H9 (cell line): Measurements from ENCODE around the gene HOXD4. TPM values are rescaled to one million over a fixed set of nuclear protein-coding genes. Genes with fewer than 3 reads are reported as not detected.

ENCODE experiments used
- DNase-seq: peaks from one replicate; pipeline ENCODE4 v3.0.0-alpha.2; 2017
- H2AFZ ChIP-seq: one replicate; pipeline ENCODE4 v1.6.1; 2013; ENCODE audit warnings: mild to moderate bottlenecking, low read length, control low read depth, moderate library complexity
- H2AK5ac ChIP-seq: 2 replicates; pipeline ENCODE4 v1.6.1; 2013; ENCODE audit warnings: low read length, control low read depth, mixed read lengths; ENCODE audit not compliant: insufficient read length
- H2BK120ac ChIP-seq: one replicate; pipeline ENCODE4 v1.6.1; 2013; ENCODE audit warnings: low read depth, mild to moderate bottlenecking, low read length, control low read depth, inconsistent platforms; ENCODE audit not compliant: poor library complexity, severe bottlenecking
- H2BK12ac ChIP-seq: 2 replicates; pipeline ENCODE4 v1.6.1; 2013; ENCODE audit warnings: low read length, control low read depth, mixed read lengths, low read depth; ENCODE audit not compliant: insufficient read length
- H2BK15ac ChIP-seq: 2 replicates; pipeline ENCODE4 v1.6.1; 2013; ENCODE audit warnings: low read depth, low read length, control low read depth
- H2BK20ac ChIP-seq: one replicate; pipeline ENCODE4 v1.6.1; 2013; ENCODE audit warnings: low read depth, mild to moderate bottlenecking, low read length, control low read depth, inconsistent platforms; ENCODE audit not compliant: poor library complexity, severe bottlenecking
- H2BK5ac ChIP-seq: 2 replicates; pipeline ENCODE4 v1.6.1; 2013; ENCODE audit warnings: low read length, control low read depth, mixed read lengths; ENCODE audit not compliant: insufficient read length
- H3K14ac ChIP-seq: 2 replicates; pipeline ENCODE4 v1.6.1; 2013; ENCODE audit warnings: low read length, control low read depth; ENCODE audit not compliant: insufficient read depth
- H3K18ac ChIP-seq: 2 replicates; pipeline ENCODE4 v1.6.1; 2013; ENCODE audit warnings: low read depth, mild to moderate bottlenecking, mixed read lengths, low read length, control low read depth; ENCODE audit not compliant: insufficient read length
- H3K23ac ChIP-seq: 2 replicates; pipeline ENCODE4 v1.6.1; 2013; ENCODE audit warnings: low read length, control low read depth, mixed read lengths, low read depth; ENCODE audit not compliant: insufficient read length
- H3K23me2 ChIP-seq: 2 replicates; pipeline ENCODE4 v1.6.1; 2013; ENCODE audit warnings: low read depth, mild to moderate bottlenecking, mixed read lengths, low read length, control low read depth; ENCODE audit not compliant: insufficient read length, poor library complexity, severe bottlenecking
- H3K27ac ChIP-seq: 2 replicates; pipeline ENCODE4 v1.5.1; 2013; ENCODE audit warnings: low read length, control low read depth, mixed read lengths, low read depth; ENCODE audit not compliant: insufficient read length
- H3K27me3 ChIP-seq: 2 replicates; pipeline ENCODE4 v1.6.1; 2013; ENCODE audit warnings: low read length, control low read depth, inconsistent platforms; ENCODE audit not compliant: insufficient read depth
- H3K4ac ChIP-seq: 2 replicates; pipeline ENCODE4 v1.6.1; 2013; ENCODE audit warnings: low read depth, mild to moderate bottlenecking, control low read depth, inconsistent platforms, low read length, moderate library complexity
- H3K4me1 ChIP-seq: 2 replicates; pipeline ENCODE4 v1.6.1; 2013; ENCODE audit warnings: low read length, control low read depth, inconsistent platforms; ENCODE audit not compliant: insufficient read depth
- H3K4me2 ChIP-seq: 2 replicates; pipeline ENCODE4 v1.6.1; 2013; ENCODE audit warnings: low read length, control low read depth, mixed read lengths; ENCODE audit not compliant: insufficient read length, insufficient read depth
- H3K56ac ChIP-seq: 2 replicates; pipeline ENCODE4 v1.6.1; 2013; ENCODE audit warnings: low read depth, mild to moderate bottlenecking, mixed read lengths, low read length, control low read depth; ENCODE audit not compliant: insufficient read length
- H3K79me1 ChIP-seq: 2 replicates; pipeline ENCODE4 v1.6.1; 2013; ENCODE audit warnings: low read depth, mild to moderate bottlenecking, moderate library complexity, low read length, control low read depth, inconsistent platforms; ENCODE audit not compliant: insufficient read depth, poor library complexity, severe bottlenecking
- H3K79me2 ChIP-seq: 2 replicates; pipeline ENCODE4 v1.6.1; 2013; ENCODE audit warnings: low read length, control low read depth, inconsistent platforms; ENCODE audit not compliant: insufficient read depth
- H3K9ac ChIP-seq: 2 replicates; pipeline ENCODE4 v1.6.1; 2013; ENCODE audit warnings: low read length, control low read depth, mixed read lengths; ENCODE audit not compliant: insufficient read length; ENCODE audit errors: extremely low read depth
- H3K9me3 ChIP-seq: one replicate; pipeline ENCODE4 v1.6.1; 2013; ENCODE audit warnings: low read depth, low read length, inconsistent platforms; ENCODE audit not compliant: control insufficient read depth
- H3T11ph ChIP-seq: one replicate; pipeline ENCODE4 v1.6.1; 2013; ENCODE audit warnings: mild to moderate bottlenecking, low read length, control low read depth, inconsistent platforms
- H4K20me1 ChIP-seq: one replicate; pipeline ENCODE4 v1.6.1; 2013; ENCODE audit not compliant: control insufficient read depth, insufficient read length, insufficient read depth
- H4K5ac ChIP-seq: 2 replicates; pipeline ENCODE4 v1.6.1; 2013; ENCODE audit warnings: low read depth, mild to moderate bottlenecking, mixed read lengths, low read length, control low read depth; ENCODE audit not compliant: insufficient read length
- H4K8ac ChIP-seq: replicated peaks from 2 replicates; pipeline ENCODE4 v1.6.1; 2013; ENCODE audit warnings: low read length, control low read depth, mixed read lengths, low read depth; ENCODE audit not compliant: insufficient read length
- H4K91ac ChIP-seq: 2 replicates; pipeline ENCODE4 v1.6.1; 2013; ENCODE audit warnings: low read depth, mild to moderate bottlenecking, moderate library complexity, mixed read lengths, low read length, control low read depth; ENCODE audit not compliant: insufficient read length
- H3K27ac Mint-ChIP-seq, 3 experiments: 2 replicates in 2 of 3; 3 replicates in 1 of 3; pipeline ENCODE4 v1.8.0; 2020 to 2021; ENCODE audit warnings: mixed read lengths in 3 of 3, mild to moderate bottlenecking in 1 of 3, moderate library complexity in 1 of 3
- H3K27me3 Mint-ChIP-seq: 2 replicates; pipeline ENCODE4 v1.8.0; 2021; ENCODE audit warnings: low read depth, mild to moderate bottlenecking, moderate library complexity, mixed read lengths
- H3K36me3 Mint-ChIP-seq, 3 experiments: 2 replicates in 2 of 3; 3 replicates in 1 of 3; pipeline ENCODE4 v1.8.0; 2020 to 2021; ENCODE audit warnings: low read depth in 3 of 3, mixed read lengths in 3 of 3; ENCODE audit not compliant: insufficient read depth in 1 of 3
- H3K4me1 Mint-ChIP-seq, 2 experiments: 2 replicates each; pipeline ENCODE4 v1.8.0; 2020; ENCODE audit warnings: mixed read lengths in 2 of 2
- H3K4me3 Mint-ChIP-seq, 2 experiments: 2 replicates in 1 of 2; 3 replicates in 1 of 2; pipeline ENCODE4 v1.8.0; 2020 to 2021; ENCODE audit warnings: mild to moderate bottlenecking in 2 of 2, mixed read lengths in 2 of 2, moderate library complexity in 1 of 2
- H3K9me3 Mint-ChIP-seq, 2 experiments: 2 replicates in 1 of 2; 3 replicates in 1 of 2; pipeline ENCODE4 v1.8.0; 2020; ENCODE audit warnings: mild to moderate bottlenecking in 2 of 2, mixed read lengths in 2 of 2, moderate library complexity in 1 of 2
- WGBS: extraction: QIAGEN DNeasy Blood & Tissue Kit; methylation state at CpG from one replicate; pipeline ENCODE4 v1.1.7; 2013; ENCODE audit warnings: missing lambda C conversion rate, low lambda C conversion rate, mixed read lengths; ENCODE audit not compliant: insufficient read length; ENCODE audit errors: extremely low coverage; 5-methylcytosine and 5-hydroxymethylcytosine counted together
- total RNA-seq: library from RNA; stranded (reverse); gene quantifications from 2 replicates; pipeline ENCODE4 v1.2.1, GENCODE V29; 2021
- TF ChIP-seq, protein P1 (sequence below): fragments of 200-600 bp; sonication (generic); conservative IDR thresholded peaks from 3 replicates; pipeline ENCODE4 v1.8.0; 2021; ENCODE audit warnings: antibody characterized with exemption, mild to moderate bottlenecking

Gene HOXD4
- total RNA-seq, 1 experiment from 2014 or later, result not detected

DNA sequence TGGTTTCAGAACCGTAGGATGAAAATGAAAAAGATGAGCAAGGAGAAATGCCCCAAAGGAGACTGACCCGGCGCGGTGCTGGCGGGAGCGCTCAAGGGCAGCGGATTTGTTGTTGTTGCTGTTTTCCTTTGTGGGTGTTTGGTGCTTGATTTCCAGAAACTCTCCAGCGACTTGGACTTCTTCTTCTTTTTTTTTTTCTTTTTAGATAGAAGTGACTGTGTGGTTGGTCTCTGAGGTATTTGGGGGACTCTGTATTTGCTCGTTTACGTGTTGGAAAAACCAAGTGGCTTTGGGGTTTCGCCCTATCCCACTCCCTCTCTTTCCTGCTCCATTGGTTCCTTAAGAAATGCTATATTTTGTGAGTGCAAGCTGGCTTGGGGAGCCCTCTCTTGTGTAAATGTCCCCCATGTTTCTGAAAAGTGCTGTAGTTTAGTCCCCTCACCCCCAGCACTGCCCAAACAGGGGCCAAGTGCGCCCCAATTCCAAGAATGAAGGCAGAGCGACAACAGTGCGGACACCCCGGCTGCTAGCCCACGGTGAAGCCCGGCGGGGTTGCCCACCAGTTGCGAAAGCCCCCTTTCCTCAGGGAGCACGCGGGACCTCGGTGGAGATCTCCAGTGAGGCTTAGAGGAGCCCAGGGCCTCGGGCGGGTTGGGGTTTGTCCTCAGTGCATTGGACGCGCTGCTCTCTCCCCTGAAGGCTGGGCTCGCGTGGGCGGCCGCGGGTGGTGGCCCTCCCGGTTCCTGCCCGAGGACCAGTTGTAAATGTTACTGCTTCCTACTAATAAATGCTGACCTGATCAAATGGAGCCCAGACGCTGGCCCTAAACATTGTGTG is 27.0 kb upstream of the HOXD4 start:
- peak overlapping the region in 1 of 2 experiments; percentile 44; a peak in 1 of 5 replicates for H3K4me3 Mint-ChIP-seq
- peaks cover 99% of the 10 kb centered on the region for H3K27me3 Mint-ChIP-seq

More for the DNA sequence above, 27.0 kb upstream of the HOXD4 start:
- Histone ChIP-seq H2BK15ac (no peak overlapping the region), H3K4ac (no peak overlapping the region), H3K23ac (no peak overlapping the region), H4K91ac (no peak overlapping the region), H2BK20ac (no peak overlapping the region), H3K18ac (no peak overlapping the region), H3T11ph (no peak overlapping the region), H3K27ac (no peak overlapping the region), H2BK12ac (no peak overlapping the region), H3K27me3 (peaks cover 97% of the 10 kb centered on the region), H3K56ac (no peak overlapping the region), H2BK5ac (no peak overlapping the region), H4K20me1 (no peaks in the 10 kb centered on the region), H3K79me1 (no peaks in the 10 kb centered on the region), H2BK120ac (no peak overlapping the region), H4K8ac (no peak overlapping the region), H3K9ac (no peak overlapping the region), H3K79me2 (no peaks in the 10 kb centered on the region), H3K4me1 (no peaks in the 10 kb centered on the region), H3K4me2 (no peak overlapping the region), H3K23me2 (no peaks in the 10 kb centered on the region), H2AFZ (no peak overlapping the region), H2AK5ac (no peak overlapping the region), H4K5ac (no peak overlapping the region), H3K9me3 (no peaks in the 10 kb centered on the region), H3K14ac (no peak overlapping the region)
- TF ChIP-seq, protein P1, sequence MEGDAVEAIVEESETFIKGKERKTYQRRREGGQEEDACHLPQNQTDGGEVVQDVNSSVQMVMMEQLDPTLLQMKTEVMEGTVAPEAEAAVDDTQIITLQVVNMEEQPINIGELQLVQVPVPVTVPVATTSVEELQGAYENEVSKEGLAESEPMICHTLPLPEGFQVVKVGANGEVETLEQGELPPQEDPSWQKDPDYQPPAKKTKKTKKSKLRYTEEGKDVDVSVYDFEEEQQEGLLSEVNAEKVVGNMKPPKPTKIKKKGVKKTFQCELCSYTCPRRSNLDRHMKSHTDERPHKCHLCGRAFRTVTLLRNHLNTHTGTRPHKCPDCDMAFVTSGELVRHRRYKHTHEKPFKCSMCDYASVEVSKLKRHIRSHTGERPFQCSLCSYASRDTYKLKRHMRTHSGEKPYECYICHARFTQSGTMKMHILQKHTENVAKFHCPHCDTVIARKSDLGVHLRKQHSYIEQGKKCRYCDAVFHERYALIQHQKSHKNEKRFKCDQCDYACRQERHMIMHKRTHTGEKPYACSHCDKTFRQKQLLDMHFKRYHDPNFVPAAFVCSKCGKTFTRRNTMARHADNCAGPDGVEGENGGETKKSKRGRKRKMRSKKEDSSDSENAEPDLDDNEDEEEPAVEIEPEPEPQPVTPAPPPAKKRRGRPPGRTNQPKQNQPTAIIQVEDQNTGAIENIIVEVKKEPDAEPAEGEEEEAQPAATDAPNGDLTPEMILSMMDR, result no peak
- H3K27ac Mint-ChIP-seq, result no peak overlapping the region
- WGBS, result no CpG with 5 or more reads among the region's 34 CpGs
- no peaks in the 10 kb centered on the region; a peak in 2 of 7 replicates for H3K36me3 Mint-ChIP-seq
- H3K9me3 Mint-ChIP-seq, result peaks cover 0 to 17% of the 10 kb centered on the region in 2 experiments; a peak in 4 of 5 replicates
- peak; percentile 23 for DNase-seq
- peaks cover 12 to 22% of the 10 kb centered on the region in 2 experiments for H3K4me1 Mint-ChIP-seq
